KOPT-K1 (cell line): ENCODE data around the gene MTAP.
A peak's percentile ranks its signal among the peaks of the same experiment; 100 is the strongest.
"Not testable (repeated sequence)": the region's sequence is repeated elsewhere in the genome, so short reads cannot be mapped to it uniquely, and the experiment has no call there.

Source experiments
- H3K27ac ChIP-seq: fragments of 200-600 bp; sonication (generic); 2 replicates; pipeline ENCODE4 v1.5.1; 2016; ENCODE audit warnings: antibody characterized with exemption, mild to moderate bottlenecking, low read depth, low read length; ENCODE audit not compliant: poor library complexity, severe bottlenecking
- H3K36me3 ChIP-seq: fragments of 200-600 bp; sonication (generic); 2 replicates; pipeline ENCODE4 v1.5.1; 2017; ENCODE audit warnings: antibody characterized with exemption, mild to moderate bottlenecking, low read length, moderate library complexity; ENCODE audit not compliant: insufficient read depth
- H3K9me3 ChIP-seq: fragments of 200-600 bp; sonication (generic); 2 replicates; pipeline ENCODE4 v1.5.1; 2017; ENCODE audit warnings: antibody characterized with exemption, low read length, mild to moderate bottlenecking; ENCODE audit not compliant: insufficient read depth, poor library complexity, severe bottlenecking

MTAP gene

DNA sequence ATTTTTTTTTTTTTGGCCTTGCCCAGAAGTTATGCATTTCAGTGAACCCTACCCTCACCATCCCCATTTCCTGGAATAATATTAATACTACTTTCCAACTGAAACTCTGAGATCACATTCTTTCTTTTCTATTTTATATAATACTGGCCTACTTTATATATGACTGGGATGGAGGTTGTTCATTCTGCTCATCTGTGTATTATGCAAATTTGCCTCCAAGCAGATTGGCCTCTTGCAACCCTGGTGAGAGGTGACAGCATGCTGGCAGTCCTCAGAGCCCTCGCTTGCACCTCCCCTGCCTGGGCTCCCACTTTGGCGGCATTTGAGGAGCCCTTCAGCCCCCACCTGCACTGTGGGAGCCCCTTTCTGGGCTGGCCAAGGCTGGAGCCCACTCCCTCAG is 156.4 kb downstream of the MTAP start:
- no peaks in the 10 kb centered on the region for H3K36me3 ChIP-seq
- no peak overlapping the region for H3K27ac ChIP-seq
- no peaks in the 10 kb centered on the region for H3K9me3 ChIP-seq

DNA sequence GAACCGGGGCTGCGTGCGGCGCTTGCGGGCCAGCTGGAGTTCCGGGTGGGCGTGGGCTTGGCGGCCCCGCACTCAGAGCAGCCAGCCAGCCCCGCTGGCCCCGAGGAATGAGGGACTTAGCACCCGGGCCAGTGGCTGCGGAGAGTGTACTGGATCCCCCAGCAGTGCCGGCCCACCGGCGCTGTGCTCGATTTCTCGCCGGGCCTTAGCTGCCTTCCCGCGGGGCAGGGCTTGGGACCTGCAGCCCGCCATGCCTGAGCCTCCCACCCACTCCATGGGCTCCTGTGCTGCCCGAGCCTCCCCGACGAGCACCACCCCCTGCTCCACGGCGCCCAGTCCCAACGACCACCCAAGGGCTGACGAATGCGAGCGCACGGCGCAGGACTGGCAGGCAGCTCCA is 156.8 kb downstream of the MTAP start:
- not testable (repeated sequence) for H3K9me3 ChIP-seq, H3K36me3 ChIP-seq, H3K27ac ChIP-seq

DNA sequence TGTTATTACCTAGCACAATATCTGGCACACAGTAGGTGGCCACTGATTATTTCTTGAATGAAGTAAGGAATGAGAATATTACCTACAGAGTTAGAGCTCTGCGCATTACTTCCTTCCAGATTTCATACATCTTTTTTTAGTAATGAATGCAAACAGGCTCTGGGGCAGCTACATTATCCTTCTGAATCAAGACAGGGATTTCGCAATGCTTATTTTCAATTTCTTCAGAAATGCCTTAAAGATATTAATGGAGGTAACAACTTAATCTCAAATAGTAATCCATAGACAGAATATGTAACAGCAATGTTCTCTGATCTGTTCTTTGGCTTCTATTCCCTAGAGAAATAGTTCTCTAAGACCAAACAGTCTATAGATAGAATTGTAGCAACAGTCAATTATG is 159.1 kb downstream of the MTAP start:
- H3K27ac ChIP-seq: no peak overlapping the region
- peaks cover 12% of the 10 kb centered on the region for H3K9me3 ChIP-seq

DNA sequence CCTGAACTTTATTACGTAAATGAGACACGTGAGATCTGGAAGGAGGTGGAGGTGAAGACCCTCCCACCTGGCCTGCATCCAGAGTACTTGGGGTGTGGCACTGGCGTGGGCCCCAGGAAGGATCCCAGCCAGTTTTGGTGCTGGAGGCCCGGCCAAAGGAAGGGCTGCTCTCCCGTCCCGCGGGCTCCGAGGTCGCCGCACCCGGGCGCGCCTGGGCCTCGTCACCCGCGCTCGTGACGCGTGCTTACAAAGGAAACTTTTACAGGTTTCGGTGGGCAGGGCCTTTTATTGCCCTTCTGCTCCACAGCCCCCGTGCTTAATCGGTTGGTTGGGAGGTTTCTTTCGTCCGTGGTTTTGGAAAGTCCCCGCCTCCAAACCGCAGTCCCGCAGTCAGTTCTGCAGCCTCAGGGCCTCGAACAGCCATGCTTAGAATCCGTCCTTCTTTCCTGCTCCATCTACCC is 162.5 kb downstream of the MTAP start:
- no peak overlapping the region for H3K27ac ChIP-seq
- H3K9me3 ChIP-seq: peaks cover 12% of the 10 kb centered on the region

More for the DNA sequence above, 159.1 kb downstream of the MTAP start:
- H3K36me3 ChIP-seq: peaks cover 9% of the 10 kb centered on the region; the same call in 1 of the 2 replicates

DNA sequence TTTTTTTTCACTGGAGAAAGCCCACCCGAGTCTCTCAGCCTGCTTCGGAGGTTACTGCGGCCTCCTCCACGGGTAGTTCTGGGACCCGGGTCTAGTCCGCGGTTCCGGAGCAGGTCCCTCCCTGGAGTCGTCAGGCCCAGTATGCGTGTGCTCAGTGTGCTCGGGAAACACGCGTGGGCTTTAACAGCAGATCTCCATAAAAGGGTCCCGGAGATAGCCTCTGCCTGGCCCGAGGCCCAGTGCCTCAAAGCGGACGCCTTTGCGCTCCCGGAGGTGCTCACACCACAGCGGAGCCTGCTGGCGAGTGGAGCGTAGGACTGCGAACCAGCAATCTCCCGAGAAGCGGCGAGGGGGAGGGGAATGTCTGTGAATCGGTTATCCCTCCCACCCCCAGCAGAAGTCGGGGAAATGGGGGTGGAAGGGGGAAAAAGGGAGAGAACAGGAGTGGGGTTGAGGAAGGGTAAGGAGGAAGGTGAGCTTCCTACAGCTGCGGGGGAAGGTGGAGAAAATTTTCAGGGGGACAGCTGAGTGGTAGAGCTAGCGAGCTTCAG is 163.0 kb downstream of the MTAP start:
- H3K9me3 ChIP-seq: peaks cover 12% of the 10 kb centered on the region
- H3K36me3 ChIP-seq: peaks cover 48% of the 10 kb centered on the region
- no peak overlapping the region for H3K27ac ChIP-seq

More for the DNA sequence above, 162.5 kb downstream of the MTAP start:
- H3K36me3 ChIP-seq: peaks cover 43% of the 10 kb centered on the region

DNA sequence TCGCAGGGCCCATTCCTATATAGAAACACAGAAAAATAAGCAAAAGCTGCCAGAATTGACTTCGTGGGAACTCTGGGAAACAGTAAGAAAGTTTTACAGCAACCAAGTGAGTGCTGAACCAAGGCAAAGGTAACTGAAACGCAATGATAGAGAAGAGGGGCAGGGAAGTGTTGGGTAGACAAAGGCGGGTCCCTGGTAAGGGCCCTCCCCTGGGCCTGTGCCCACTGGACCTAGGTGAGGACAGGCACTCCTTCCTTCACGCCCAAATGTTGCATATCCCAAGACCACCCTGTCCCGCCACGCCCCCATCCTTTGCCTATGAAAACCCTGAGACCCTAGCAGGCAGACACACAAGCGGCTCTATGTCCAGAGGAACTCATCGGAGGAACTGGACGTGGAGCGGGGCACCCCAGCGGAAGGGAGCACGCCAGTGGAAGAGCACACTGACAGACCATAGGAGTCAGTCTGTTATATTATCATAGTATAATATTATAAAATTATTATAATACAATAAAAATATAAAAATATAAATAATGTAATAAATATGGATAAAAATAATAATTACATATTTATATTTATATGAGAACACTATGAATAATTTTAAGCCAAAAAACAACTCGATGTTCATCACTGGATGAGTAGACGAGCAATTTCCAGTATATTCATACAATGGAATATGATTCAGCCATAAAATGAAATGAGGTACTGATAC is 163.9 kb downstream of the MTAP start:
- no peak overlapping the region for H3K27ac ChIP-seq
- peaks cover 56% of the 10 kb centered on the region for H3K36me3 ChIP-seq
- H3K9me3 ChIP-seq: peaks cover 12% of the 10 kb centered on the region

DNA sequence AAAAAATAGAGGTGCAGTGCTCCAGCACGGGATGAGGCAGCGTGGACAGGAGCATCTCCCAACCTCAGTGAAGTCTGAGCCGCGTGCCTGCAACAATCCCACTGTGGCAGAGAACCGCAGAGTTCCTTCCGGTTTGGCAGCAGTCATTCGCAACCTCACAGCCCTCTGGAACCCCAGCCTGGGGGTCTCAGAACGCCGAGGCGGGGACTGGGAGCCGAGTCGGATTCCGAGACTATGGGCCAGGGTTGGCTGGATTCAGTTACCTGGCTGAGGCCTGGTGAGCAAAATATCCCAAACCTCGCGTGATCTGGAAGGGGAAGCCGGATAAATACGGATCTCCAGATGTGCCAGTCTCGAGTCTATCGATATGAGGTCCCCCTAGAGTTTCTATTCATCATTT is 164.7 kb downstream of the MTAP start:
- H3K27ac ChIP-seq: no peak overlapping the region
- peaks cover 63% of the 10 kb centered on the region for H3K36me3 ChIP-seq
- peaks cover 12% of the 10 kb centered on the region for H3K9me3 ChIP-seq

DNA sequence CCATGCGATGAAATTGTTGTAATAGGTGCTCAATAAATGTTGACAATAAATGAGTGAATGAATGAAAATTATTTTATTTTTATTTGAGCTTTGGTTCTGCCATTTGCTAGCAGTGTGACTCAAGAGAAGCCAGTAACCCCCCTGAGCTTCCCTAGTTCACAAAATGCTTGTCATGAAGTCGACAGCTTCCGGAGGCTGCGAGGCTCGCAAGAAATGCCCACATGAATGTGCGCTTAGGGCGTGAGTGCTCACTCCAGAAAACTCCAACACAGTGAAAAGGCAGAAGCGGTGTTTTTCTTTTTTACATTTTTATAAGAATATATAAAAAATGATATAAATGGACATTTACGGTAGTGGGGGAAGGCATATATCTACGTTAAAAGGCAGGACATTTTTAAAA is 165.3 kb downstream of the MTAP start:
- H3K9me3 ChIP-seq: peaks cover 12% of the 10 kb centered on the region
- peaks cover 68% of the 10 kb centered on the region for H3K36me3 ChIP-seq
- no peak overlapping the region for H3K27ac ChIP-seq

DNA sequence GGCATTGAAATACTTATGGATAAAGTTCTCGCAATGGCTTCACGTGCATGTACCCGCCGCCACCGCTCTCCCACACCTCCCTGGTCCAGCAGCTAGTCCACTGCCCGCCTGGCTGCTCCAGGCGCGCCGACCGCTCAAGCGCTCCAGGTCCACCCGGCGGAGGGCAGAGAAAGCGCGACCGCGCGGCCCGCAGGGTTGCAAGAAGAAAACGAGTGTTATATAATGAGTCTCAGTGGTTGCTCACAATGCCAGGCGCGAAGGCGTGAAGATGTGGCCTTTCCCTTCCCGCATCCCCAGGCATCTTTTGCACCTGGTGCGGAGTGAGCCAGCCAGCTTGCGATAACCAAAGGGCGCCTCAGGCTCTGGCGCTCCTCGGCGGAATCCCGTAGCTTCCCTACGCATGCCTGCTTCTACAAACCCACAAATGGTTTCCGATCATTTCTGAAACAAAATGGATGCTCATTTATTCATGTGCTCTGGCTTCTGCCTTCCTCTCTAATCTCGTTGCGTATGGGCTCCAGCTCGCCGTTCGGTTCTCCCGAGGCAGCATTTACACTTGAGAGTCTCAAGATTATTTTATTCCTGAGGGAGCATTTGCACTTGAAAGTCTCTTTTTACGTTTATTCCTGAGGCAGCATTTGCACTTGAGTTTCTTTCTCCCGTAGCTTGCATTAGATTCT is 166.0 kb downstream of the MTAP start:
- peaks cover 68% of the 10 kb centered on the region for H3K36me3 ChIP-seq
- H3K27ac ChIP-seq: no peak overlapping the region
- H3K9me3 ChIP-seq: peaks cover 12% of the 10 kb centered on the region

DNA sequence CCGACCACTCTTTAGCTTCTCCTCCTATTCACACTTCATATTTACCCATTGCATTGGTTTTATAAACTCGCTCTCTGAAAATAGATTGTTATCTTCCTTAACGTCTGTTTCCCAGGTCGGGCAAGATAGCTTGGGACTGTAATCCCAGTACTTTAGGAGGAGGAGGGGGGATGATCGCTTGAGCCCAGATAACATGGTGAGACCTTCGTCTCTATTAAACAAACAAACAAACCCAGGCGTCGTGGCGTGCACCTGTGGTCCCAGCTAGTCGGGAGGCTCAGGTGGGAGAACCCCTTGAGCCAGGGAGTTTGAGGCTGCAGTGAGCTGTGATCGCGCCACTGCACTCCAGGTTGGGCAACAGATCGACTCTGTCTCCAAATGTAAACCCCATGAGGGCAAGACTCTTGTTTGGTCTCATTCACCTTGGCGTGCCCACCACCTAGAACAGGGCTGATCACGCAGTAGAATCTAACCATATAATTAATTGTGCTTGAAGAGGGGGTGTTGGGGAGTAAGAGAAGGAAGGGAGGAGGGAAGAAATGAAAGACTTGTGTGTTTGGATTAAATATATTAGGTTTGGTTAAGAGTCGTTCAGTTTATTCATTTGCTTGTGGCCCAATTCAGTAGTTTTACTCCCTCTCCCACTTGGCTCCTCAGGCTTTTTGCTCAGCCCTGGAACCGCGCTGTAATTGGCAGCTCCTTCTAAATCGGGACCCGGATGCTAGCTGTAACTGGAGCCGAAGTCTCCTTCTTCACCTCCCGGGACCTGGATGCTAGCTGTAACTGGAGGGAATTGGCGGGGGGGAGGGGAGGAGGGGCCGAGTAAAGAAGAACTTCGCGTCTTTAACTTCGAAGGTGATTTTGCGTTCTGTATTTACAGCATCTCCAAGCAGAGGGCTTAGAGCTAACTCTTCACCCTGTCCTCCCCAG is 166.8 kb downstream of the MTAP start:
- Histone ChIP-seq H3K36me3 (peaks cover 68% of the 10 kb centered on the region), H3K27ac (no peak overlapping the region)

DNA sequence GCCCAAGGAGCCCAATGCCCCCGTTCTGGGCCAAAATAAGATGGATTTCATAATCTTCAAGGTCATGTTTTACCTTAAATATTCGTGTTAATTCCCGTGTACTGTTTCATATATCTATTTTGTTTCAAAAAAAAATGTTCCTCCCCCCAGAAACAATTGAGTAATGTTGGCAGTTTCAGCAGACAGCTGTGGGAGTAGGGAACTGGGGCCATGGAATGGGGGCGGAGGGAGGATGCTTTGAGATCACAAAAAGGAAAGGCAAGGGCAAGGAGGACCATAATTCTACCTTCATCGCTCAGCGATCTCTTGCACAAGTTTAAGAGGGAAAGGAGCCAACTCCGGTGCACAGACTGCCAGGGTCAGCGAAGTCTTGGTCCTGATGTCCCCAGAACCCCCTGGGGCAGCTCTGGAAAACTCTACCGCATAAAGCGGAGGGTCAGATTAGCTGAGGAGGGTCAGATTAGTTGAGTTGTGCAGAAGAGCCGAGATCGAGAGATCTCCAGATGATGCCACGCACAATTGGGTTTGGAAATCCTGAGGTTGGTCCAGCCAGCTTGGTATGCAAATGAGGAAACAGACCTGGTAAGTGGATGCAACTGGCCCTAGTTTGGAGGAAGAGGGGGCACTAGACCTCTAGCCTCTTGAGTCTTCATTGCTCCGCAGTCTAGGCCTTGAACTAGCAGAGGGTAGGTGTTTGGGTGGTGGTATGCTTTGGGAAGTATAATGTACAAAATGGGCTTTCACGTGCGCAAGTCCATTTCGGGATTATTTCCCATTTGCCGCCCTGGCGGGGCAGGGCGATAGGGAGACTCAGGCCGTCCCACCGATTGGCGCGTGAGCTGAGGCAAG is 167.7 kb downstream of the MTAP start:
- Histone ChIP-seq H3K9me3 (peaks cover 7% of the 10 kb centered on the region), H3K27ac (no peak overlapping the region), H3K36me3 (peaks cover 67% of the 10 kb centered on the region)

More for the DNA sequence above, 166.8 kb downstream of the MTAP start:
- H3K9me3 ChIP-seq: peaks cover 12% of the 10 kb centered on the region

DNA sequence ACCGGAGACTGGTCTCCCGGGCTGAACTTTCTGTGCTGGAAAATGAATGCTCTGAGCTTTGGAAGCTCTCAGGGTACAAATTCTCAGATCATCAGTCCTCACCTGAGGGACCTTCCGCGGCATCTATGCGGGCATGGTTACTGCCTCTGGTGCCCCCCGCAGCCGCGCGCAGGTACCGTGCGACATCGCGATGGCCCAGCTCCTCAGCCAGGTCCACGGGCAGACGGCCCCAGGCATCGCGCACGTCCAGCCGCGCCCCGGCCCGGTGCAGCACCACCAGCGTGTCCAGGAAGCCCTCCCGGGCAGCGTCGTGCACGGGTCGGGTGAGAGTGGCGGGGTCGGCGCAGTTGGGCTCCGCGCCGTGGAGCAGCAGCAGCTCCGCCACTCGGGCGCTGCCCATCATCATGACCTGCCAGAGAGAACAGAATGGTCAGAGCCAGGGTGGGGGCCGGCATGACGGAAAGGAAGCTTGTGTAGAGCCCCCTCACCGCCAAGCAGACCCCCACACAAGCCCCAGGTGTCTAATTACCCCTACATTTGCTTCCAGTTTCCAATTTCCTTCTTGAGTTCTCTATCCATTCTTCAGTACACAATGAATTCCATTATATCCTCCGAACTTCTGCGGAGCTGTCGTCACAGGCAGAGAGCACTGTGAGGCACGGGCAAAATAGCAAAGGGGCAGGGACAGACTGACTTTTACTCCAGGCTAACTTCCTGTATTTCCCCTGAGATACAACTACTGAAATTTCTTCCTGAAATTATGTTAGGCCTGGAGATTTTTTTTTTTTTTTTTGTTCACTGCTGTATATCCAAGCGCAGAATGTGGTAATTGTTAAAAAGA is 168.6 kb downstream of the MTAP start:
- Histone ChIP-seq H3K9me3 (no peaks in the 10 kb centered on the region), H3K36me3 (peaks cover 60% of the 10 kb centered on the region), H3K27ac (no peak overlapping the region)

DNA sequence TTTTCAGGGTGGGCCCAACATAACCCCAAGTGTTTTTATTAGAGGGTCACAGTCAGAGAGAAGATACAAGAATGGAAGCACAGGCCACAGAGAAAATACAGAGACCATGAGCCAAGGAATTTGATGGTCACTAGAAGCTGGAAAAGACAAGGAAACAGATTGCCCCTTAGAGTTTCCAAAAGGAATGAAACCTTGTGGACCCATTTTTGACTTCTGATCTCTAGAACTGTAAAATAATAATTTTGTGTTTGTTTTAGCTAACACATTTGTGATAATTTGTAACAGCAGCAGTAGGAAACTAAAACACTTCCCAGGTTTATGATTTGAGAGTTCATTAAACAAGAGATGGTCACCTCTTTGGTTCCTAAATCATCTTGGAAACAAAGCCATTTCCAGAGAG is 169.9 kb downstream of the MTAP start:
- Histone ChIP-seq H3K27ac (peak overlapping the region; percentile 100), H3K36me3 (peaks cover 51% of the 10 kb centered on the region)

More for the DNA sequence above, 169.9 kb downstream of the MTAP start:
- H3K9me3 ChIP-seq: no peaks in the 10 kb centered on the region
